Dendritic cell treated with granulocyte-macrophage colony-stimulating factor and Interleukin-4, amounts not matched to agents 40 ng/mL and 50 ng/mL, for 4 days (primary cell): ENCODE measurements around the gene PPT2.

Source experiments
- H3K27ac Mint-ChIP-seq: one replicate; pipeline ENCODE4 v1.8.0; 2022; ENCODE audit warnings: mild to moderate bottlenecking, mixed read lengths
- H3K27me3 Mint-ChIP-seq: one replicate; pipeline ENCODE4 v1.8.0; 2022; ENCODE audit warnings: mild to moderate bottlenecking, mixed read lengths
- H3K36me3 Mint-ChIP-seq: one replicate; pipeline ENCODE4 v1.8.0; 2022; ENCODE audit warnings: low read depth, mixed read lengths
- H3K4me1 Mint-ChIP-seq: one replicate; pipeline ENCODE4 v1.8.0; 2022; ENCODE audit warnings: low read depth, mixed read lengths
- H3K4me3 Mint-ChIP-seq: one replicate; pipeline ENCODE4 v1.8.0; 2022; ENCODE audit warnings: mild to moderate bottlenecking, moderate library complexity, mixed read lengths
- H3K9me3 Mint-ChIP-seq: one replicate; pipeline ENCODE4 v1.8.0; 2022; ENCODE audit warnings: mixed read lengths
- intact Hi-C: fragments of 100-400 bp; cut with micrococcal nuclease; formaldehyde crosslinking; loops from one replicate; pipeline ENCODE4 v1.15.0; 2022

The PPT2 gene

GRCh38 chr6:32153564-32154513 is at the start of gene PPT2:
TSS of gene PPT2 (plus strand) at chr6:32154141. CDS start at chr6:32154595, 454 bp downstream.
- H3K4me3 Mint-ChIP-seq, result peak within 1 kb of the TSS; percentile 86
- peak within 1 kb of the TSS; percentile 61 for H3K27ac Mint-ChIP-seq
- peaks cover 64% of the 10 kb centered on the region for H3K27me3 Mint-ChIP-seq
- no peaks in the 10 kb centered on the region for H3K9me3 Mint-ChIP-seq
- intact Hi-C loops, result loop anchor here (1.0 kb wide), 1 partner anchor 27 kb away; no protein-coding TSS in a partner anchor
- no peaks in the 10 kb centered on the region for H3K36me3 Mint-ChIP-seq
- H3K4me1 Mint-ChIP-seq, result peaks cover 39% of the 10 kb centered on the region

GRCh38 chr6:32105433-32105832 is 48.5 kb upstream of the PPT2 start:
- H3K27ac Mint-ChIP-seq, result no peak overlapping the region
- intact Hi-C loops, result no loop called here
- no peaks in the 10 kb centered on the region for H3K36me3 Mint-ChIP-seq
- H3K4me1 Mint-ChIP-seq, result peaks cover 31% of the 10 kb centered on the region
- peaks cover 72% of the 10 kb centered on the region for H3K27me3 Mint-ChIP-seq
- no peaks in the 10 kb centered on the region for H3K9me3 Mint-ChIP-seq
- no peak overlapping the region for H3K4me3 Mint-ChIP-seq

GRCh38 chr6:32107406-32107805 is 46.5 kb upstream of the PPT2 start:
- H3K9me3 Mint-ChIP-seq, result no peaks in the 10 kb centered on the region
- H3K4me1 Mint-ChIP-seq, result peaks cover 34% of the 10 kb centered on the region
- intact Hi-C loops, result no loop called here
- H3K27me3 Mint-ChIP-seq, result peaks cover 67% of the 10 kb centered on the region
- no peak overlapping the region for H3K27ac Mint-ChIP-seq
- H3K36me3 Mint-ChIP-seq, result peaks cover 16% of the 10 kb centered on the region
- H3K4me3 Mint-ChIP-seq, result no peak overlapping the region

- H3K4me1 Mint-ChIP-seq, result peaks cover 41% of the 10 kb centered on the region
- H3K36me3 Mint-ChIP-seq, result peaks cover 24% of the 10 kb centered on the region
- H3K27me3 Mint-ChIP-seq, result peaks cover 63% of the 10 kb centered on the region
- intact Hi-C loops, result no loop called here
- peak overlapping the region; percentile 47 for H3K27ac Mint-ChIP-seq
- no peak overlapping the region for H3K4me3 Mint-ChIP-seq
- no peaks in the 10 kb centered on the region for H3K9me3 Mint-ChIP-seq
These were observed 45.8 kb upstream of the PPT2 start for GRCh38 chr6:32108094-32108627.

- Mint-ChIP-seq H3K27me3 (peaks cover 59% of the 10 kb centered on the region), H3K4me1 (peaks cover 47% of the 10 kb centered on the region), H3K27ac (peak overlapping the region; percentile 47)
These were observed 45.2 kb upstream of the PPT2 start for GRCh38 chr6:32108727-32109113.

GRCh38 chr6:32109114-32109764 is 44.7 kb upstream of the PPT2 start, which contains the start of gene TNXB:
TSS of gene TNXB (minus strand) at chr6:32109338. CDS start at chr6:32098198, 11,140 bp downstream.
- Mint-ChIP-seq H3K27me3 (peaks cover 57% of the 10 kb centered on the region), H3K9me3 (no peaks in the 10 kb centered on the region), H3K4me1 (peaks cover 51% of the 10 kb centered on the region), H3K27ac (peak within 1 kb of the TSS; percentile 47), H3K36me3 (peaks cover 34% of the 10 kb centered on the region), H3K4me3 (no peak within 1 kb of the TSS)
- intact Hi-C loops, result no loop called here

More at GRCh38 chr6:32108727-32109113, 45.2 kb upstream of the PPT2 start:
- Mint-ChIP-seq H3K36me3 (peaks cover 30% of the 10 kb centered on the region), H3K4me3 (no peak overlapping the region), H3K9me3 (no peaks in the 10 kb centered on the region)
- intact Hi-C loops, result no loop called here

GRCh38 chr6:32109765-32110160 is 44.2 kb upstream of the PPT2 start:
- intact Hi-C loops, result no loop called here
- H3K36me3 Mint-ChIP-seq, result peaks cover 39% of the 10 kb centered on the region
- H3K4me1 Mint-ChIP-seq, result peaks cover 56% of the 10 kb centered on the region
- no peaks in the 10 kb centered on the region for H3K9me3 Mint-ChIP-seq
- H3K27me3 Mint-ChIP-seq, result peaks cover 52% of the 10 kb centered on the region
- H3K27ac Mint-ChIP-seq, result peak overlapping the region; percentile 4
- no peak overlapping the region for H3K4me3 Mint-ChIP-seq

GRCh38 chr6:32110632-32111031 is 43.3 kb upstream of the PPT2 start:
- H3K27me3 Mint-ChIP-seq, result peaks cover 48% of the 10 kb centered on the region
- no peak overlapping the region for H3K4me3 Mint-ChIP-seq
- H3K27ac Mint-ChIP-seq, result no peak overlapping the region
- peaks cover 48% of the 10 kb centered on the region for H3K36me3 Mint-ChIP-seq
- intact Hi-C loops, result no loop called here
- H3K9me3 Mint-ChIP-seq, result no peaks in the 10 kb centered on the region
- H3K4me1 Mint-ChIP-seq, result peaks cover 65% of the 10 kb centered on the region

GRCh38 chr6:32111424-32112066 is 42.4 kb upstream of the PPT2 start:
- H3K4me1 Mint-ChIP-seq, result peaks cover 74% of the 10 kb centered on the region
- H3K27ac Mint-ChIP-seq, result no peak overlapping the region
- peaks cover 57% of the 10 kb centered on the region for H3K36me3 Mint-ChIP-seq

GRCh38 chr6:32112431-32112980 is 41.4 kb upstream of the PPT2 start:
- no peak overlapping the region for H3K27ac Mint-ChIP-seq
- H3K27me3 Mint-ChIP-seq, result peaks cover 31% of the 10 kb centered on the region
- no peaks in the 10 kb centered on the region for H3K9me3 Mint-ChIP-seq
- intact Hi-C loops, result no loop called here
- H3K4me3 Mint-ChIP-seq, result no peak overlapping the region
- peaks cover 73% of the 10 kb centered on the region for H3K4me1 Mint-ChIP-seq
- peaks cover 66% of the 10 kb centered on the region for H3K36me3 Mint-ChIP-seq

More at GRCh38 chr6:32111424-32112066, 42.4 kb upstream of the PPT2 start:
- H3K9me3 Mint-ChIP-seq, result no peaks in the 10 kb centered on the region
- no peak overlapping the region for H3K4me3 Mint-ChIP-seq
- intact Hi-C loops, result no loop called here
- H3K27me3 Mint-ChIP-seq, result peaks cover 40% of the 10 kb centered on the region

- no peak overlapping the region for H3K27ac Mint-ChIP-seq
- H3K4me1 Mint-ChIP-seq, result peaks cover 67% of the 10 kb centered on the region
- no peaks in the 10 kb centered on the region for H3K9me3 Mint-ChIP-seq
- peaks cover 78% of the 10 kb centered on the region for H3K36me3 Mint-ChIP-seq
- H3K4me3 Mint-ChIP-seq, result no peak overlapping the region
- intact Hi-C loops, result no loop called here
- H3K27me3 Mint-ChIP-seq, result peaks cover 23% of the 10 kb centered on the region
These were observed 40.3 kb upstream of the PPT2 start for GRCh38 chr6:32113386-32114352.

GRCh38 chr6:32114796-32115195 is 39.1 kb upstream of the PPT2 start:
- Mint-ChIP-seq H3K27ac (peak overlapping the region; percentile 5), H3K4me1 (peaks cover 67% of the 10 kb centered on the region), H3K27me3 (peaks cover 12% of the 10 kb centered on the region), H3K9me3 (no peaks in the 10 kb centered on the region), H3K36me3 (peaks cover 89% of the 10 kb centered on the region), H3K4me3 (no peak overlapping the region)
- intact Hi-C loops, result no loop called here
